Chondrocyte (in vitro differentiated cells): ENCODE results near the gene RGS6. TPM values are rescaled to one million over a fixed set of nuclear protein-coding genes. Genes with fewer than 3 reads are reported as not detected.

Experiments
- DNase-seq: peaks from one replicate; pipeline ENCODE4 v3.0.0; 2021; ENCODE audit warnings: mixed read lengths, low spot score
- H3K27ac Mint-ChIP-seq: one replicate; pipeline ENCODE4 v1.8.0; 2021; ENCODE audit warnings: mild to moderate bottlenecking, moderate library complexity, mixed read lengths; ENCODE audit not compliant: unreplicated experiment
- H3K27me3 Mint-ChIP-seq: 2 replicates; pipeline ENCODE4 v1.8.0; 2021; ENCODE audit warnings: low read depth, mixed read lengths
- H3K36me3 Mint-ChIP-seq: 2 replicates; pipeline ENCODE4 v1.8.0; 2021; ENCODE audit warnings: low read depth, mixed read lengths
- H3K4me1 Mint-ChIP-seq: 2 replicates; pipeline ENCODE4 v1.8.0; 2021; ENCODE audit warnings: low read depth, mild to moderate bottlenecking, mixed read lengths
- H3K4me3 Mint-ChIP-seq: one replicate; pipeline ENCODE4 v1.8.0; 2021; ENCODE audit warnings: mild to moderate bottlenecking, moderate library complexity, mixed read lengths; ENCODE audit not compliant: unreplicated experiment
- H3K9me3 Mint-ChIP-seq: 2 replicates; pipeline ENCODE4 v1.8.0; 2021; ENCODE audit warnings: low read depth, mixed read lengths
- CTCF ChIP-seq: fragments of 200-600 bp; sonication (generic); IDR thresholded peaks from 2 replicates; pipeline ENCODE4 v1.5.0; 2021; ENCODE audit warnings: antibody characterized with exemption, mild to moderate bottlenecking, moderate library complexity
- total RNA-seq: library from RNA; stranded (reverse); gene quantifications from 3 replicates; pipeline ENCODE4 v1.2.1, GENCODE V29; 2021

The RGS6 gene
- total RNA-seq, 1 donor from 2014 or later, result 0.12 TPM

- TF ChIP-seq CTCF, result no peak
- H3K27ac Mint-ChIP-seq, result no peak overlapping the region
- H3K4me1 Mint-ChIP-seq, result no peaks in the 10 kb centered on the region
- peaks cover 40% of the 10 kb centered on the region for H3K27me3 Mint-ChIP-seq
- H3K36me3 Mint-ChIP-seq, result no peaks in the 10 kb centered on the region
- H3K9me3 Mint-ChIP-seq, result peaks cover 6% of the 10 kb centered on the region
- no peak for DNase-seq
- H3K4me3 Mint-ChIP-seq, result no peak overlapping the region
These were observed 500.5 kb downstream of the RGS6 start for GRCh38 chr14:72432748-72433147.

- no peak for TF ChIP-seq CTCF
- no peak for DNase-seq
- Mint-ChIP-seq H3K4me3 (no peak overlapping the region), H3K36me3 (no peaks in the 10 kb centered on the region), H3K4me1 (no peaks in the 10 kb centered on the region), H3K27me3 (peaks cover 39% of the 10 kb centered on the region), H3K27ac (no peak overlapping the region), H3K9me3 (no peaks in the 10 kb centered on the region)
These were observed 501.3 kb downstream of the RGS6 start for GRCh38 chr14:72433511-72433910.

GRCh38 chr14:72434856-72435255, 502.6 kb downstream of the RGS6 start:
- no peak for DNase-seq
- no peak overlapping the region for H3K4me3 Mint-ChIP-seq
- no peaks in the 10 kb centered on the region for H3K36me3 Mint-ChIP-seq
- H3K4me1 Mint-ChIP-seq, result no peaks in the 10 kb centered on the region
- H3K9me3 Mint-ChIP-seq, result no peaks in the 10 kb centered on the region
- H3K27ac Mint-ChIP-seq, result no peak overlapping the region
- peaks cover 41% of the 10 kb centered on the region for H3K27me3 Mint-ChIP-seq
- no peak for TF ChIP-seq CTCF

GRCh38 chr14:72439707-72440106, 507.5 kb downstream of the RGS6 start:
- no peak overlapping the region for H3K27ac Mint-ChIP-seq
- TF ChIP-seq CTCF, result no peak
- no peak for DNase-seq
- no peak overlapping the region for H3K4me3 Mint-ChIP-seq
- H3K36me3 Mint-ChIP-seq, result no peaks in the 10 kb centered on the region
- no peaks in the 10 kb centered on the region for H3K9me3 Mint-ChIP-seq
- no peaks in the 10 kb centered on the region for H3K4me1 Mint-ChIP-seq
- H3K27me3 Mint-ChIP-seq, result peaks cover 30% of the 10 kb centered on the region

- peaks cover 14% of the 10 kb centered on the region for H3K27me3 Mint-ChIP-seq
- H3K27ac Mint-ChIP-seq, result no peak overlapping the region
- H3K9me3 Mint-ChIP-seq, result no peaks in the 10 kb centered on the region
- no peak for DNase-seq
- H3K36me3 Mint-ChIP-seq, result no peaks in the 10 kb centered on the region
- no peak overlapping the region for H3K4me3 Mint-ChIP-seq
- TF ChIP-seq CTCF, result no peak
- no peaks in the 10 kb centered on the region for H3K4me1 Mint-ChIP-seq
These were observed 511.0 kb downstream of the RGS6 start for GRCh38 chr14:72443256-72443655.
